Activated CD4-positive, alpha-beta T cell treated with anti-CD3 and anti-CD28 coated beads, Interleukin-2, amount 10 ng/mL, durations not matched to agents 24 days and 14 days (primary cell): ENCODE measurements around the gene PPP1R7. TPM values are rescaled to one million over a fixed set of nuclear protein-coding genes. Genes with fewer than 3 reads are reported as not detected.
"Not testable (repeated sequence)": the region's sequence is repeated elsewhere in the genome, so short reads cannot be mapped to it uniquely, and the experiment has no call there.

Experiments used
- DNase-seq: peaks from one replicate; pipeline ENCODE4 v3.0.0; 2022
- H3K27ac Mint-ChIP-seq: one replicate; pipeline ENCODE4 v1.8.0; 2022; ENCODE audit warnings: mild to moderate bottlenecking, mixed read lengths
- H3K27me3 Mint-ChIP-seq: one replicate; pipeline ENCODE4 v1.8.0; 2022; ENCODE audit warnings: mixed read lengths
- H3K36me3 Mint-ChIP-seq: one replicate; pipeline ENCODE4 v1.8.0; 2022; ENCODE audit warnings: low read depth, mild to moderate bottlenecking, mixed read lengths
- H3K4me1 Mint-ChIP-seq: one replicate; pipeline ENCODE4 v1.8.0; 2021; ENCODE audit warnings: mixed read lengths
- H3K4me3 Mint-ChIP-seq: one replicate; pipeline ENCODE4 v1.8.0; 2022; ENCODE audit warnings: mild to moderate bottlenecking, moderate library complexity, mixed read lengths
- H3K9me3 Mint-ChIP-seq: one replicate; pipeline ENCODE4 v1.8.0; 2021; ENCODE audit warnings: mixed read lengths
- intact Hi-C: fragments of 100-400 bp; cut with micrococcal nuclease; formaldehyde crosslinking; loops from one replicate; pipeline ENCODE4 v1.15.1; 2023
- total RNA-seq: library from RNA; stranded (reverse); gene quantifications from 2 replicates; pipeline ENCODE4 v1.2.3, GENCODE V29; 2022

The PPP1R7 gene
- total RNA-seq, 1 donor from 2014 or later: 111 TPM

DNA sequence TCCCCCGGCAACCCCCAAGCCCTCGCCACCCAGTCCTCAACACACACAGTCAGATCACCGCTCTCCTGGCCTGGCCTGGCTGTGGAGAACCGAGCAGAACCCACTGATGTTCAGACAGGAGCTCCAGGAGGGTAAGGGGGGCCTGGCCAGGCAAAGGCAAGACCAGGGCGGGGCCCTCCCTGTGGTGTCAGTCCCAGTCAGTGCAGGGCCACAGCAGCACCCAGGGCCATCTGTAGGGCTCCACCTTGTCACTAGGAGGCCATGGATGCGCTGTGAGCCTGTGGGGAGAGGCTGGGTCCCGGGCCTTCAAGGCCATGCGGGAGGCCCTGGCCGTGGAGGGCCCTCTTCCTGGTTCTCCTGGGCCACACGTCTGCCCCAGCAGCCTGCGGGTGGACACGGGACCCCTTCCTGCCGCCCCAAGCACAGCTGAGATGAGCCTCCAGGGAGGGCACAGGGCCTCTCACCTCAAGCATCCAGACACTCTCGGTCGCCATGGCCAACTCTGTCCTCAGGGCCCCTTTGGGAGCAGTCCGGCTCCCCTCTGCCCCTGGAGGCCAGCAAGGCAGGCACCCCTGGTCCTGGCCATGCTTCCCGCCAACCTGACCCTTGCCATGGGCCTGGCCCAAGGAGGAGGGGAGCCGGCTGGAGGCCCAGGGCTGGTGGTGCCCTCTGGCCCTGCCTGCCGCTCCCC, 40.2 kb downstream of the PPP1R7 start:
- DNase-seq: no peak
- H3K4me1 Mint-ChIP-seq: no peaks in the 10 kb centered on the region
- no peaks in the 10 kb centered on the region for H3K9me3 Mint-ChIP-seq
- no peaks in the 10 kb centered on the region for H3K27me3 Mint-ChIP-seq
- intact Hi-C loops: no loop called here
- H3K36me3 Mint-ChIP-seq: no peaks in the 10 kb centered on the region
- no peak overlapping the region for H3K4me3 Mint-ChIP-seq
- no peak overlapping the region for H3K27ac Mint-ChIP-seq

DNA sequence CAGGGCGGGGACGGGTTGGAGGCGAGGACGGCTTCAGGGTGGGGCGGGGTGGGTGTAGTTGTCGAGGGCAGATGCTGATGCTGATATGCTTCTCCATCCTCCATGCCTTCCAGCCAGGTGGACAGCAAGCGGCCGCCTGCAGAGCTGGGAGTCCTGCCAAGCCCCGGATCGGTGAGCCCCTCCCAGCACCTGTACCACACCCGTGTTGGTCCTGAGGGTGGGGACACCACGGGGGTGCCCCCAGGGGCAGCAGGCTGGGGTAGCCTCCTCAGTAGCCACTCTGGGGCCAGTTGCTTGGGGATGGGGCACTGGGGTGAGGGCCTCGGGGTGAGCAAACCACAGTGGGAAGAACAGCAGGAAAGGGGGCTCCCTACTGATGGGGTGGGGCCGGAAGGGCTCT, 40.8 kb downstream of the PPP1R7 start:
- DNase-seq: no peak
- Mint-ChIP-seq H3K4me3 (no peak overlapping the region), H3K27me3 (no peaks in the 10 kb centered on the region), H3K9me3 (no peaks in the 10 kb centered on the region), H3K27ac (no peak overlapping the region), H3K36me3 (no peaks in the 10 kb centered on the region), H3K4me1 (no peaks in the 10 kb centered on the region)
- intact Hi-C loops: no loop called here

DNA sequence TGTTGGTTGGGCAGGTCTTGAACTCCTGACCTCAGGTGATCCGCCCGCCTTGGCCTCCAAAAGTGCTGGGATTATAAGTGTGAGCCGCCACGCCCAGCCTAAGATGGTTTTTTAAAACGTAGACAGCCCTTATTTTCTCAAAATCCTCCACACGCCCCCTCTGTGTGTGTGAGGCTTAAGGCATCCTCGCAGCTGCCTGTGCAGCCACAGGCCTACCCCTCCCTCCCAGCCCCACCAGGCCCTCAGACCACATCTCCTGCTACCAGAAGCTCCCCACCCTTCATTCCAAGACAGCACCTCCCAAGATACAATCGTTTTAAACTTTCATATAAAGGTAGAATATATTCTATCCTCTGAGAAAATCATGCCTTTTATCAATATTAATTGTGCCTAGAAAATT, 43.0 kb downstream of the PPP1R7 start:
- no peaks in the 10 kb centered on the region for H3K9me3 Mint-ChIP-seq
- intact Hi-C loops: no loop called here
- no peak for DNase-seq
- no peaks in the 10 kb centered on the region for H3K27me3 Mint-ChIP-seq
- H3K4me1 Mint-ChIP-seq: no peaks in the 10 kb centered on the region
- no peaks in the 10 kb centered on the region for H3K36me3 Mint-ChIP-seq
- H3K4me3 Mint-ChIP-seq: no peak overlapping the region
- H3K27ac Mint-ChIP-seq: no peak overlapping the region

DNA sequence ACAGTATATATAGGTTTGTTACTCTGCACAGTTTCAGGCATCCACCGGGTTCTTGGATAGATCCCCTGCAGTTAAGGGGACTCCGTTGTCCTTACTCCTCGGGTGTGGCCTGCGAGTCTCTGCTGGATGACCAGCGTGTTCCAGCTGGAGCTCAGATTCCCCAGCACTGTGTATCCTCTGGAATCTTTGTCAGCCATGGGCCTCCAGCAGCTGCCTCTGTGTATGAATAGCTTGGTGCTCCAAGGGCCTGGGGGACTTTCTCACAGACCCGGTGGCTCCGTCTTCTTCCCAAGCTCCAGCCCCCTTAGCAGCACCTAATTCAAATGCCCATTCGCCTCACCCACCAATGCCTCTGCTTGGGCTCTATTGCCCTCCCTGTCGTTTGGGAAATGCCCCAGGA, 44.5 kb downstream of the PPP1R7 start:
- Mint-ChIP-seq H3K4me3 (no peak overlapping the region), H3K4me1 (no peaks in the 10 kb centered on the region), H3K27me3 (no peaks in the 10 kb centered on the region)

DNA sequence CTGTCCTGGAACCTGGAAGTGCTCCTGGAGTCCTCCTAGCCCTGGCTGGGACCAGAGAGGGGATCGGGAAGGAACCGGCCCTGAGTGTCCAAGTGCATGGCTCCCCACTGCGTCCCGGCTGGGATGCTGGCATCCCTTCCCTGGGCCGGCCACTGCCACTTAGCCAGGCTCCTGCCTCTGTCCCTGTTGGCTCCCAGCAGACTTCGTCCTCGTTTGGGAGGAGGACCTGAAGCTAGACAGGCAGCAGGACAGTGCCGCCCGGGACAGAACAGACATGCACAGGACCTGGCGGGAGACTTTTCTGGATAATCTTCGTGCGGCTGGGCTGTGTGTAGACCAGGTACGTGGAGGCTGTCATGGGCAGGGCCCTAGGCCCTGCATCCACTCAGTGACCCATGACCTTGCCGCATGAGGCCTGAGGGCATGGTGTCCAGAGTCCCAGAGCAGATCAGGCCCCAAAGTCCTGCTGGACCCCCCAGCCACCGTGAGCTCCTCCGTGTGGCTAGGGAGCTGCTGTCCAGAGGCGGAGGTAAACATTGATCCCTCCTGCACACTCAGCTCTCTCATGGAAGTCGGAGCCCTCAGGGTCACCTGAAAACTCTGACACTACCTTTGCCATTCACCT, 45.4 kb downstream of the PPP1R7 start:
- no peaks in the 10 kb centered on the region for H3K36me3 Mint-ChIP-seq
- H3K4me3 Mint-ChIP-seq: no peak overlapping the region
- no peak for DNase-seq
- intact Hi-C loops: no loop called here
- H3K9me3 Mint-ChIP-seq: no peaks in the 10 kb centered on the region
- no peaks in the 10 kb centered on the region for H3K4me1 Mint-ChIP-seq
- no peak overlapping the region for H3K27ac Mint-ChIP-seq
- H3K27me3 Mint-ChIP-seq: no peaks in the 10 kb centered on the region

More for the DNA sequence above, 44.5 kb downstream of the PPP1R7 start:
- H3K9me3 Mint-ChIP-seq: no peaks in the 10 kb centered on the region
- no peaks in the 10 kb centered on the region for H3K36me3 Mint-ChIP-seq
- DNase-seq: no peak
- intact Hi-C loops: no loop called here
- H3K27ac Mint-ChIP-seq: no peak overlapping the region

DNA sequence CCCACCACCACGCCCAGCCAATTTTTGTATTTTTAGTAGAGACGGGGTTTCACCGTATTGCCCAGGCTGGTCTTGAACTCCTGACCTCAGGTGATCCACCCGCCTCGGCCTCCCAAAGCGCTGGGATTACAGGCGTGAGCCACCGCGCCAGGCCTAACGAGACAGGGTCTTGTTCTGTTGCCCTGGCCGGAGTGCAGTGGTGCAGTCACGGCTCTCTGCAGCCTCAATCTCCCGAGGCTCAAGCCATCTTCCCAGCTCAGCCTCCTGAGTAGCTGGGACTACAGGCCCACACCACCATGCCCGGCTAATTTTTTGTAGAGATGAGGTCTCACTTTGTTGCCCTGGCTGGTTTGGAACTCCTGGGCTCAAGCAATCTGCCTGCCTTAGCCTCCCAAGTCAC, 47.0 kb downstream of the PPP1R7 start:
- DNase-seq, H3K4me1 Mint-ChIP-seq, intact Hi-C loops, H3K27ac Mint-ChIP-seq, H3K27me3 Mint-ChIP-seq, H3K36me3 Mint-ChIP-seq, H3K4me3 Mint-ChIP-seq, H3K9me3 Mint-ChIP-seq: not testable (repeated sequence)

DNA sequence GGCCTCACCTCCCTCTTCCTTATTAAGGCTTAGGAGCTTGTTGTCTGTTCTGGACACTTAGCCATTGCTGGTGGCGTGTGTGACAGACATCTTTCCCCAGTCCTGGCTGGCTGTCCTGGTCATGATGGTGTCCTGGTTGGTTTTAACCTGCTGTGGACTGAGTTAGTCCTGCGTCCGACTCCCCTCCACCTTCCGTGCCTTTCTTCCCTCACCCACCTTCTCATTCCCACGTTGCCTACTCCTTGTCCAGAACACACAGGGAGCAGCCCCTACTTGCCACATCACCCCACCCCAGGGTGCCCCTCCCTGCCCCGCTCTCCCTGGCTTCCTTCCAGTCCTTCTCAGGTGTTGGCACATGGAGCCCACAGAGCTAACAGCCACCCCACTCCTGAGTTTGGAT, 47.7 kb downstream of the PPP1R7 start:
- no peak overlapping the region for H3K27ac Mint-ChIP-seq
- DNase-seq: no peak
- no peak overlapping the region for H3K4me3 Mint-ChIP-seq
- H3K4me1 Mint-ChIP-seq: no peaks in the 10 kb centered on the region
- H3K27me3 Mint-ChIP-seq: no peaks in the 10 kb centered on the region
- H3K9me3 Mint-ChIP-seq: no peaks in the 10 kb centered on the region
- intact Hi-C loops: no loop called here
- H3K36me3 Mint-ChIP-seq: no peaks in the 10 kb centered on the region

DNA sequence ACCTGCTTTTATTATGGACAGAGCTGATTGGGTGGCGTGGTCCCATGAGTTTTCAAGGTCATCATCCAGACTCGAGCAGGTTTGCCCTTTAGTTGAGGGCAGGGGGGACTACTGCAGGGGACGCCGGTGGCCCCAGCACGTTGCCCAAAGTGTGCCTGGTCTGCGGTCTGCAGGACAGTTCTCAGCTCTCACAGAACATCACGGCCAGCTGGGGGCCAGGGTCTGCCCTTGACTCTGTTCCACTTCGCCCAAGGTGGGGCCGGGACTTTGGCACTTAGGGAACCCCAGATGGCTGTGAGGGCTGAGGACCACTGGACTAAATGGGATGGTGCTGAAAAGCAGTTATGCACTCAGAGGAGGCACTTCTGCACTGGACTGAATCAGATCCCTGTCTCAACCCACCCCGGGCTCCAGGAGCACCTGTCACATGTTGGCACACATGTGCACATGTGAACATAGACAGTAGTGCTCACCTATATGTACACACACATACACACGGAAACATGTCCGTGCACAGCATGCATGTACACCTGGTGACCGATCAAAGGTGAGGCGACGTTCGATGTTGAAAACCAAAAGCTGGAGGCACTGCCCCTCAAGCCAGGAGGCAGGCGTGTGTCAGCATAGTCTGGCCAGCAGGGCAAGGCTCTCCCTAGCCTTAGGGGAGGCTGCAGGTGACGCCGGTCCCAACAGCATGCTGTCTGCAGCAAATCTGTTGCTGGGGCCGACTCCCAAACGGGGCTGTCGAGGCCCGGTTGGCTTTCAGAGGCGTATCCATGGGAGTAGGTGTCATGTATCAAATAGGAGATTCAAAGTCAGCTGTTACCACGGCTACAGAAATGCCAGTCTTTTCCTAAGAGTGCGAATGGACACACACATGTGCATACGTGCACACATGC, 48.4 kb downstream of the PPP1R7 start:
- intact Hi-C loops: no loop called here
- no peak for DNase-seq
- Mint-ChIP-seq H3K27me3 (no peaks in the 10 kb centered on the region), H3K27ac (no peak overlapping the region), H3K36me3 (no peaks in the 10 kb centered on the region), H3K9me3 (no peaks in the 10 kb centered on the region), H3K4me3 (no peak overlapping the region), H3K4me1 (no peaks in the 10 kb centered on the region)

DNA sequence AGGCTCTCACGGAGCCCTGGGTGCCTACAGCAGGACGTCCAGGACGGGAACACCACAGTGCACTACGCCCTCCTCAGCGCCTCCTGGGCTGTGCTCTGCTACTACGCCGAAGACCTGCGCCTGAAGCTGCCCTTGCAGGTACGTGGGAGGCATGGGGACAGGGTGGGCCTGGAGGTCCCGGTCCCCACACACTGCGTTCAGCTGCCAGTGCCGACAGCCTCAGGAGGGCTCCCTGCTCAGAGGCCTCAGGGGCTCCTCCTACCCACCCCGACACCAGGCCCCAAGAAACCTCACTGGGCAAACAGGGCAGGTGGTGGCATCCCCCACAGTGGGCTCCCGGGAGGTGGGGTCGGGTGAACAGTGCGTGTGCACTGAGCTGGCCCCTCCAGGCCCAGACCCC, 49.0 kb downstream of the PPP1R7 start:
- no peak overlapping the region for H3K27ac Mint-ChIP-seq
- H3K4me1 Mint-ChIP-seq: no peaks in the 10 kb centered on the region
- no peak overlapping the region for H3K4me3 Mint-ChIP-seq
- intact Hi-C loops: no loop called here
- H3K9me3 Mint-ChIP-seq: no peaks in the 10 kb centered on the region
- DNase-seq: no peak
- H3K36me3 Mint-ChIP-seq: no peaks in the 10 kb centered on the region
- H3K27me3 Mint-ChIP-seq: no peaks in the 10 kb centered on the region

DNA sequence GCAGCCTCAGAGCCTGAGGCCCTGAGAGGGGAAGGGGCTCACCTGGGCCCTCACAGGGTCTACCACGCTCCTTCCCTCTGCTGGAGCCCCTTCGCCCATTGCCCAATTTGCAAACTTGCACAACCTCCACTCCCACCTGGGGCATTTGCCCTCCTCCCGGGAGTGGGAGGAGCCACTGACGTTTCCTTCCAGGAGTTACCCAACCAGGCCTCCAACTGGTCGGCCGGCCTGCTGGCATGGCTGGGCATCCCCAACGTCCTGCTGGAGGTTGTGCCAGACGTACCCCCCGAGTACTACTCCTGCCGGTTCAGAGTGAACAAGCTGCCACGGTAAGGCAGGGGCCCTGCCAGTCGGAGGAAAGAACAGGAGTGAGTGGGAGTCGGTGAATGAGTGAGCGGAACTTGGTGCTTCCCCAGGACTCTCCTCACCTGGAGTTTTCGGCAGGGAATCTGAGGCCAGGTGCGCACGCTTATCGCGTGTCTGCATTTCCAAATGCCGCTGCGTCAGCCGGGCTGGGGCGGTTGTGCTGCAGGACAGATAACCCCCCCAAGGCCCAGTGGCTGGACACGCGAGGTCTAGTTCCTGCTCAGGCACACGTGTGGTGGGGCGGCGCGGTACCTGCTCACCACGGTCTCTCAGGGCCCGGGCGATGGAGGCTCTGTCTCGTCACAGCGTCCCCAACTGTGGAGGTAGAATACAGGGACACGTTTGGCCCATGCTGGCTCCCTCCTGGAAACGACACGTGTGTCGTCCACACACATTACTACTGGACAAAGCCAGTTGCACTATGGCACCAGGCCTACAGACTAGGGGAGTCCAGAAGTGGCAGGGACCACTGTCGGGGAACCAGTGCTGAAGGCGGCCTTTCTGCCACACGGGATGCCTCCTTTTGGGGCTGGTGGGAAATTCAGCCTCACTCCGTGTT, 49.9 kb downstream of the PPP1R7 start:
- H3K27me3 Mint-ChIP-seq: no peaks in the 10 kb centered on the region
- H3K9me3 Mint-ChIP-seq: no peaks in the 10 kb centered on the region
- no peaks in the 10 kb centered on the region for H3K4me1 Mint-ChIP-seq
- no peak for DNase-seq
- H3K36me3 Mint-ChIP-seq: no peaks in the 10 kb centered on the region
- no peak overlapping the region for H3K27ac Mint-ChIP-seq
- intact Hi-C loops: no loop called here
- no peak overlapping the region for H3K4me3 Mint-ChIP-seq

DNA sequence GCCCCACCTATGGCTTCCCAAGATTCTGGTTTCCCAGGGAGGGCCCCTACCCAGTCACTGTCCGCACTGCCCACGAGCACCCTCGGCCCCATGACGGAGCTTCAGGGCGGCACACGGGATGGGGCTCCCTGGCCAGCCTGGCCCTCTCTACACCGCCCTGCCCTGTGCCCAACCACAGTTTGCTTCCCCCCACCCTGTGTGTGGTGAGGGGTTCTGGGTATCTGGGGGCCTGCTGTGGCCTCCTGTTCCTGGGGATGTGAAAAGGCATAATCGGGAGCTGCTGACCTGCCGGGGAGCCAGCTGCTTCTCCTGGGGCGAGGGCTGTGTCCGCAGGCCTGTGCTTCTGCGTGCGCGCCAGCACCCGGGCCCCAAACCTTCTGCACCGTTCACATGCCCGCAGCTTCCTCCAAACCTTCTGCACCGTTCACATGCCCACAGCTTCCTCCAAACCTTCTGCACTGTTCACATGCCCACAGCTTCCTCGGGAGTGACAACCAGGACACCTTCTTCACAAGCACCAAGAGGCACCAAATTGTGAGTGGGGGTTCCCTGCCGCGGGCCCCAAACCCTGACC, 50.6 kb downstream of the PPP1R7 start:
- Mint-ChIP-seq H3K27me3 (no peaks in the 10 kb centered on the region), H3K36me3 (no peaks in the 10 kb centered on the region), H3K9me3 (no peaks in the 10 kb centered on the region), H3K27ac (no peak overlapping the region), H3K4me3 (no peak overlapping the region), H3K4me1 (no peaks in the 10 kb centered on the region)
- DNase-seq: no peak
- intact Hi-C loops: no loop called here

DNA sequence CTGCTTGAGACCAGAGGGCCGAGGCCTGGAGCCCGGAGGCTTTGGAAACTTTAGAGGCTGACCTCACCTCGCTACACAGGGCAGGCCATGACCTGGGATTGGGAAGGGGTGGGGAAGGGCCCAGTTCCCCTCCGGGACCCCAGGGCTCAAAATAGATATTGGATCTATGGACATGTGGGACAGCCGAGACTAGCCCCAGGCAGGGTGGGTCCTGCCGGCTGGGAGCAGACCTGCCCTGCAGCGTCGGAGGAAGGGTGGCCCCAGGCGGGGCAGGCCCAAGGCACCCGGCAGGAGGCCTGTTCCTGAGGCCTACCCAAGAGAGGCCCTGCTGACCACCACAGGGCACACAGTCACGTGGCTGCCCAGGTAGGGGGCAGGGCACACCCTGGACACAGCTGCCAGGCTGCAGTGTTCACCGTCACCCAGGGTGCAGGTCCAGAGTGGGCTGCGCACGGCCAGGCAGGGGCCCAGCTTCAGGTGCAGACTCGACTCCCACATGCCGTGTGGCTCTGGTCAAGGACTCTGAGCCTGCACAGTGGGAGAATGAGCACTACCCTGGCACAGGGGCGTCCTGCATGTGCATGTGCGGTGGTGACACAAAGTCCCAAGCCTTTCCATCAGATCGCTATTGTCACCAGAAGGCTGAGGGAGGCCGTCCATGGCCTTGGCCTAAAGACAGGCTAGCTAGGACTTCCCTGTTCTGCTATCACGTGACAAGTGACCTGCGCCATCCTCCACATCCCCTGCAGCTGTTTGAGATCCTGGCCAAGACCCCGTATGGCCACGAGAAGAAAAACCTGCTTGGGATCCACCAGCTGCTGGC, 51.4 kb downstream of the PPP1R7 start:
- DNase-seq: no peak
- Mint-ChIP-seq H3K27ac (no peak overlapping the region), H3K4me1 (no peaks in the 10 kb centered on the region), H3K36me3 (no peaks in the 10 kb centered on the region), H3K4me3 (no peak overlapping the region), H3K9me3 (no peaks in the 10 kb centered on the region), H3K27me3 (no peaks in the 10 kb centered on the region)
- intact Hi-C loops: no loop called here

DNA sequence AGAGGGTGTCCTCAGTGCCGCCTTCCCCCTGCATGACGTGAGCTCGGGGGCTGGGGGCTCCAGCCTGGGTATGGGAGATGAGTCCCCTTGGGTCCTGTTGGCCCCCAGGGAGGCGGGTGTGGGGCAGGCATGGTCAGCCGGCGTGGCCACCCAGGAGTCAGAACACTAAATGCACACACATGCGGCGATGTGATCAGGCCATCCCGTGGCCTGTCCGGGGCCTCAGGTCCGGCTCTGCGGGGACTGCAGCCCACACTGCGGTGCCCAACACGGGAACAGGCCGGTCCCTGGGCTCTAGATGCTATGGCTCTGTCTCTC, 52.0 kb downstream of the PPP1R7 start:
- H3K27ac Mint-ChIP-seq: no peak overlapping the region
- DNase-seq: no peak
- H3K27me3 Mint-ChIP-seq: no peaks in the 10 kb centered on the region
- intact Hi-C loops: no loop called here
- H3K36me3 Mint-ChIP-seq: no peaks in the 10 kb centered on the region
- H3K4me1 Mint-ChIP-seq: no peaks in the 10 kb centered on the region
- no peak overlapping the region for H3K4me3 Mint-ChIP-seq
- no peaks in the 10 kb centered on the region for H3K9me3 Mint-ChIP-seq
